ENCODE results near the gene GPRC5A. TPM values are rescaled to one million over a fixed set of nuclear protein-coding genes. Genes with fewer than 3 reads are reported as not detected.
"Not testable (repeated sequence)": the region's sequence is repeated elsewhere in the genome, so short reads cannot be mapped to it uniquely, and the experiment has no call there.

The GPRC5A gene
- total and polyA plus RNA-seq, 9 donors: 6.5 to 71.5 (median 37.9) TPM

- Histone ChIP-seq H3K36me3 (no peaks in the 10 kb centered on the region), H3K27ac (no peak overlapping the region), H3K9me3 (no peaks in the 10 kb centered on the region), H3K27me3 (no peaks in the 10 kb centered on the region), H3K4me3 (no peak overlapping the region), H3K4me1 (ENCODE audit: insufficient read depth) (no peaks in the 10 kb centered on the region)
- DNase-seq: no peak
- intact Hi-C loops (cut with DNase I): no loop called here
- no peak for TF ChIP-seq EP300 (IDR thresholded peaks at IDR 0.05)
- TF ChIP-seq, protein P1, sequence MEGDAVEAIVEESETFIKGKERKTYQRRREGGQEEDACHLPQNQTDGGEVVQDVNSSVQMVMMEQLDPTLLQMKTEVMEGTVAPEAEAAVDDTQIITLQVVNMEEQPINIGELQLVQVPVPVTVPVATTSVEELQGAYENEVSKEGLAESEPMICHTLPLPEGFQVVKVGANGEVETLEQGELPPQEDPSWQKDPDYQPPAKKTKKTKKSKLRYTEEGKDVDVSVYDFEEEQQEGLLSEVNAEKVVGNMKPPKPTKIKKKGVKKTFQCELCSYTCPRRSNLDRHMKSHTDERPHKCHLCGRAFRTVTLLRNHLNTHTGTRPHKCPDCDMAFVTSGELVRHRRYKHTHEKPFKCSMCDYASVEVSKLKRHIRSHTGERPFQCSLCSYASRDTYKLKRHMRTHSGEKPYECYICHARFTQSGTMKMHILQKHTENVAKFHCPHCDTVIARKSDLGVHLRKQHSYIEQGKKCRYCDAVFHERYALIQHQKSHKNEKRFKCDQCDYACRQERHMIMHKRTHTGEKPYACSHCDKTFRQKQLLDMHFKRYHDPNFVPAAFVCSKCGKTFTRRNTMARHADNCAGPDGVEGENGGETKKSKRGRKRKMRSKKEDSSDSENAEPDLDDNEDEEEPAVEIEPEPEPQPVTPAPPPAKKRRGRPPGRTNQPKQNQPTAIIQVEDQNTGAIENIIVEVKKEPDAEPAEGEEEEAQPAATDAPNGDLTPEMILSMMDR (IDR thresholded peaks at IDR 0.05): no peak
- 70 to 93% (median 87%) methylated on average over 6 of the region's 6 CpGs for WGBS, 3 donors
Observed at GRCh38 chr12:12871587-12872138, 19.7 kb upstream of the GPRC5A start.

DNA sequence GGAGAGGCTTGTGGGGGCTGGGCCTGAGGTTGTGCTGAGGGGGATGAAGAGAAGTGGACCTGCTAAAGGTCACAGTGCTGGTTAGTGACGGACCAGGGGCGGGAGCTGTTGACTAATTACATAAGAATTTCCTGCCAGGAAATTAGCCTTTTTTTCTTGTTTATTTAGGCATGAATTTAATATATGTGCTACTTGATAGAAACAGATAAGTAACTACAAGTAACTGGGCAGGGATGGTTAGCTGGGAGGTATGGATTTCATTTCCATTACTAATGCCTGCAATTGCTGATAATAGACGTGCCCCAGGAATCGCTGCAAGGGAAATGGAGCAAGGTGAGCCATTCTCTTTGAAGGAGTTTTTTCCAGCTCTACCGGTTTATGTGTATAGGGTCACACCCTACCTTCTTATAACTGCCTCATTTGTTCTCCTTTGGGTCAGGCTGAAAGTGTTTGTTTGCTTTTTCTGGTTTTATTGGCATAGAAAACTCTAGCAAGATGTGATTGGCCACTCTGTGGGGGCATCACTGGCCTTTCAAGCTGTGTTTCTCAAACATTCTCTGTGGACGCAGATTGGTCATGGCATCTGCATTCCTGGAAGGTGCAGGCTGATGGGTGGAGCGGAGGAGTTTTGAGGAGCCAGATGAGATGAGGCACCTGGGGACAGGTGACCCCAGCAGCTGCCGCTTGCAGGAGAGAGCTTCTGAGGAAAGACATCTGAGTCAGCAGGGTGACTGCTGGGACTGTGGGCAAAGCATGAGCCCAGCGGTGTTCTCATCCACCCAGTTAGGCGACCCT, 19.0 kb upstream of the GPRC5A start:
- Histone ChIP-seq H3K9me3 (no peaks in the 10 kb centered on the region), H3K4me1 (ENCODE audit: insufficient read depth) (no peaks in the 10 kb centered on the region), H3K27me3 (no peaks in the 10 kb centered on the region), H3K27ac (no peak overlapping the region), H3K4me3 (no peak overlapping the region), H3K36me3 (no peaks in the 10 kb centered on the region)
- TF ChIP-seq EP300 (IDR thresholded peaks at IDR 0.05): no peak
- no peak for TF ChIP-seq POLR2A (IDR thresholded peaks at IDR 0.05)
- TF ChIP-seq, protein P1 (IDR thresholded peaks at IDR 0.05): no peak
- intact Hi-C loops (cut with DNase I): no loop called here
- 75 to 79% (median 77%) methylated on average over 10 of the region's 10 CpGs for WGBS, 3 donors
- DNase-seq: no peak

- H3K27ac ChIP-seq: no peak overlapping the region
- no peaks in the 10 kb centered on the region for H3K27me3 ChIP-seq
- no peaks in the 10 kb centered on the region for H3K36me3 ChIP-seq
- DNase-seq: no peak
- intact Hi-C loops (cut with DNase I): no loop called here
- 83 to 92% (median 87%) methylated on average over 2 of the region's 2 CpGs for WGBS, 3 donors
- no peak for TF ChIP-seq POLR2A (IDR thresholded peaks at IDR 0.05)
- TF ChIP-seq, protein P1 (IDR thresholded peaks at IDR 0.05): no peak
- TF ChIP-seq EP300 (IDR thresholded peaks at IDR 0.05): no peak
- no peaks in the 10 kb centered on the region for H3K4me1 ChIP-seq (ENCODE audit: insufficient read depth)
- H3K9me3 ChIP-seq: no peaks in the 10 kb centered on the region
- H3K4me3 ChIP-seq: no peak overlapping the region
Observed at GRCh38 chr12:12872934-12873275, 18.5 kb upstream of the GPRC5A start.

DNA sequence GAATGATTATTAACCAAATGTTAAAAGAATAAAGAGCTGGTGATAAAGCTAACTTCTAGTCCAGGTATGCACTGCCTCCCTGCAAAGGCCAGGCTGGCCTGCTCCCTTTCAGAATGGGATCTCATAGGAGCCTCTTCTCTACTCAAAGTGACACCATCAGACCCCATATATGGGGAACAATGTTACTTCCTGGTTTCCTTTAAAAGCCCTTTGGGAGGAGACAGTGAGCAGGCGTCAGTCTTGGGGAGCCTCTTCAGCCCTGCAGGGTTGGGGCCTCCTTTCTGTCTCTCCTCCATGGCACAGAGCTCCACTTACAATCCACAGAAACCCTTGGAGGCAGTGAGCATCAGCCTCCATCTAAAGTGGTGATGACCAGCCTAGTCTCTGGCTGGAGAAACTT, 17.3 kb upstream of the GPRC5A start:
- Histone ChIP-seq H3K4me3 (no peak overlapping the region), H3K4me1 (ENCODE audit: insufficient read depth) (no peaks in the 10 kb centered on the region), H3K36me3 (no peaks in the 10 kb centered on the region), H3K27me3 (no peaks in the 10 kb centered on the region), H3K9me3 (no peaks in the 10 kb centered on the region), H3K27ac (no peak overlapping the region)
- WGBS, 3 donors: 92 to 100% (median 93%) methylated on average over 1 of the region's 1 CpG
- DNase-seq: no peak
- intact Hi-C loops (cut with DNase I): no loop called here
- TF ChIP-seq, protein P1 (IDR thresholded peaks at IDR 0.05): no peak
- TF ChIP-seq POLR2A (IDR thresholded peaks at IDR 0.05): no peak
- TF ChIP-seq EP300 (IDR thresholded peaks at IDR 0.05): no peak

DNA sequence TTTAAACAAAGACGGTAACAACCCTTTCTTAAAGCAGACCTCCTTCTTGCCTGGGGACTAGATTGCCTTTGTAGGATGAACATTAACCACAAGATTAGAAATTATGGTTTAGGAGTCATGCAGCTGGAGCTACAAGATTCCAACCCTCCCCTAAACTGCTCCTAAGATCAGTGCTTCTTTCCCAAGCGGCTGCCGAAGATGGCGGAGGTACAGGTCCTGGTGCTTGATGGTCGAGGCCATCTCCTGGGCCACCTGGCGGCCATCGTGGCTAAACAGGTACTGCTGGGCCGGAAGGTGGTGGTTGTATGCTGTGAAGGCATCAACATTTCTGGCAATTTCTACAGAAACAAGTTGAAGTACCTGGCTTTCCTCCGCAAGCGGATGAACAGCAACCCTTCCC, 16.1 kb upstream of the GPRC5A start:
- DNase-seq; intact Hi-C loops (cut with DNase I): not testable (repeated sequence)
- WGBS, 3 donors: 96 to 99% (median 97%) methylated on average over 10 of the region's 10 CpGs

More for the DNA sequence above, 16.1 kb upstream of the GPRC5A start:
- H3K36me3 ChIP-seq; H3K27me3 ChIP-seq; H3K4me3 ChIP-seq; H3K27ac ChIP-seq; H3K9me3 ChIP-seq; H3K4me1 ChIP-seq (ENCODE audit: insufficient read depth): not testable (repeated sequence)
